Measurements from ENCODE around the gene TM4SF1.

TM4SF1 gene
- 0 to 0.19 (median 0.09) reads per million in 3 donors for total RNA-seq

- DNase-seq = no peak
- Histone ChIP-seq H3K27ac (ENCODE audit: insufficient read depth, low read length, poor library complexity, severe bottlenecking) (no peak within 1 kb of the TSS), H3K9me3 (ENCODE audit: control insufficient read depth, low read length) (no peaks in the 10 kb centered on the region), H3K36me3 (ENCODE audit: control insufficient read depth, insufficient read depth, low read length) (no peaks in the 10 kb centered on the region), H3K27me3 (replicated peaks; ENCODE audit: control insufficient read depth, insufficient read depth, low read length, poor library complexity, severe bottlenecking) (no peaks in the 10 kb centered on the region), H3K4me3 (ENCODE audit: insufficient read depth, low read depth, low read length, poor library complexity, severe bottlenecking) (no peak within 1 kb of the TSS), H3K4me1 (ENCODE audit: control insufficient read depth, insufficient read depth, low read length, poor library complexity, severe bottlenecking) (no peaks in the 10 kb centered on the region)
These were observed at the start of gene TM4SF1 for GRCh38 chr3:149377408-149378364. TM4SF1 (minus strand) TSS chr3:149377649; CDS start chr3:149377547, 102 bp downstream.

GRCh38 chr3:149426325-149426724, 48.9 kb upstream of the TM4SF1 start:
- Histone ChIP-seq H3K4me1 (ENCODE audit: control insufficient read depth, insufficient read depth, low read length, poor library complexity, severe bottlenecking) (no peaks in the 10 kb centered on the region), H3K9me3 (ENCODE audit: control insufficient read depth, low read length) (no peaks in the 10 kb centered on the region), H3K36me3 (ENCODE audit: control insufficient read depth, insufficient read depth, low read length) (no peaks in the 10 kb centered on the region), H3K4me3 (ENCODE audit: insufficient read depth, low read depth, low read length, poor library complexity, severe bottlenecking) (no peak overlapping the region), H3K27me3 (replicated peaks; ENCODE audit: control insufficient read depth, insufficient read depth, low read length, poor library complexity, severe bottlenecking) (no peaks in the 10 kb centered on the region), H3K27ac (ENCODE audit: insufficient read depth, low read length, poor library complexity, severe bottlenecking) (no peak overlapping the region)
- DNase-seq = no peak

GRCh38 chr3:149424918-149425317, 47.5 kb upstream of the TM4SF1 start:
- no peaks in the 10 kb centered on the region for H3K36me3 ChIP-seq (ENCODE audit: control insufficient read depth, insufficient read depth, low read length)
- no peak overlapping the region for H3K4me3 ChIP-seq (ENCODE audit: insufficient read depth, low read depth, low read length, poor library complexity, severe bottlenecking)
- H3K27ac ChIP-seq (ENCODE audit: insufficient read depth, low read length, poor library complexity, severe bottlenecking) = no peak overlapping the region
- no peak for DNase-seq
- H3K27me3 ChIP-seq (replicated peaks; ENCODE audit: control insufficient read depth, insufficient read depth, low read length, poor library complexity, severe bottlenecking) = no peaks in the 10 kb centered on the region
- H3K4me1 ChIP-seq (ENCODE audit: control insufficient read depth, insufficient read depth, low read length, poor library complexity, severe bottlenecking) = no peaks in the 10 kb centered on the region
- H3K9me3 ChIP-seq (ENCODE audit: control insufficient read depth, low read length) = no peaks in the 10 kb centered on the region

- H3K36me3 ChIP-seq (ENCODE audit: control insufficient read depth, insufficient read depth, low read length) = no peaks in the 10 kb centered on the region
- H3K9me3 ChIP-seq (ENCODE audit: control insufficient read depth, low read length) = no peaks in the 10 kb centered on the region
- no peaks in the 10 kb centered on the region for H3K27me3 ChIP-seq (replicated peaks; ENCODE audit: control insufficient read depth, insufficient read depth, low read length, poor library complexity, severe bottlenecking)
- H3K27ac ChIP-seq (ENCODE audit: insufficient read depth, low read length, poor library complexity, severe bottlenecking) = no peak overlapping the region
- H3K4me1 ChIP-seq (ENCODE audit: control insufficient read depth, insufficient read depth, low read length, poor library complexity, severe bottlenecking) = no peaks in the 10 kb centered on the region
- H3K4me3 ChIP-seq (ENCODE audit: insufficient read depth, low read depth, low read length, poor library complexity, severe bottlenecking) = no peak overlapping the region
- DNase-seq = no peak
These were observed 44.3 kb upstream of the TM4SF1 start for GRCh38 chr3:149421764-149422163.

GRCh38 chr3:149419816-149420215, 42.4 kb upstream of the TM4SF1 start:
- Histone ChIP-seq H3K4me1 (ENCODE audit: control insufficient read depth, insufficient read depth, low read length, poor library complexity, severe bottlenecking) (no peaks in the 10 kb centered on the region), H3K9me3 (ENCODE audit: control insufficient read depth, low read length) (no peaks in the 10 kb centered on the region), H3K27ac (ENCODE audit: insufficient read depth, low read length, poor library complexity, severe bottlenecking) (no peak overlapping the region), H3K4me3 (ENCODE audit: insufficient read depth, low read depth, low read length, poor library complexity, severe bottlenecking) (no peak overlapping the region), H3K27me3 (replicated peaks; ENCODE audit: control insufficient read depth, insufficient read depth, low read length, poor library complexity, severe bottlenecking) (no peaks in the 10 kb centered on the region), H3K36me3 (ENCODE audit: control insufficient read depth, insufficient read depth, low read length) (no peaks in the 10 kb centered on the region)
- DNase-seq = no peak

- Histone ChIP-seq H3K36me3 (ENCODE audit: control insufficient read depth, insufficient read depth, low read length) (no peaks in the 10 kb centered on the region), H3K4me1 (ENCODE audit: control insufficient read depth, insufficient read depth, low read length, poor library complexity, severe bottlenecking) (no peaks in the 10 kb centered on the region), H3K27me3 (replicated peaks; ENCODE audit: control insufficient read depth, insufficient read depth, low read length, poor library complexity, severe bottlenecking) (no peaks in the 10 kb centered on the region), H3K27ac (ENCODE audit: insufficient read depth, low read length, poor library complexity, severe bottlenecking) (no peak overlapping the region), H3K4me3 (ENCODE audit: insufficient read depth, low read depth, low read length, poor library complexity, severe bottlenecking) (no peak overlapping the region), H3K9me3 (ENCODE audit: control insufficient read depth, low read length) (no peaks in the 10 kb centered on the region)
- no peak for DNase-seq
These were observed 40.3 kb upstream of the TM4SF1 start for GRCh38 chr3:149417727-149418126.

- Histone ChIP-seq H3K4me3 (ENCODE audit: insufficient read depth, low read depth, low read length, poor library complexity, severe bottlenecking) (no peak overlapping the region), H3K4me1 (ENCODE audit: control insufficient read depth, insufficient read depth, low read length, poor library complexity, severe bottlenecking) (no peaks in the 10 kb centered on the region), H3K9me3 (ENCODE audit: control insufficient read depth, low read length) (no peaks in the 10 kb centered on the region), H3K27ac (ENCODE audit: insufficient read depth, low read length, poor library complexity, severe bottlenecking) (no peak overlapping the region), H3K36me3 (ENCODE audit: control insufficient read depth, insufficient read depth, low read length) (no peaks in the 10 kb centered on the region), H3K27me3 (replicated peaks; ENCODE audit: control insufficient read depth, insufficient read depth, low read length, poor library complexity, severe bottlenecking) (no peaks in the 10 kb centered on the region)
- DNase-seq = no peak
These were observed 39.7 kb upstream of the TM4SF1 start for GRCh38 chr3:149417174-149417573.

- H3K27ac ChIP-seq (ENCODE audit: insufficient read depth, low read length, poor library complexity, severe bottlenecking) = no peak overlapping the region
- H3K9me3 ChIP-seq (ENCODE audit: control insufficient read depth, low read length) = no peaks in the 10 kb centered on the region
- DNase-seq = no peak
- H3K27me3 ChIP-seq (replicated peaks; ENCODE audit: control insufficient read depth, insufficient read depth, low read length, poor library complexity, severe bottlenecking) = no peaks in the 10 kb centered on the region
- no peak overlapping the region for H3K4me3 ChIP-seq (ENCODE audit: insufficient read depth, low read depth, low read length, poor library complexity, severe bottlenecking)
- H3K4me1 ChIP-seq (ENCODE audit: control insufficient read depth, insufficient read depth, low read length, poor library complexity, severe bottlenecking) = no peaks in the 10 kb centered on the region
- no peaks in the 10 kb centered on the region for H3K36me3 ChIP-seq (ENCODE audit: control insufficient read depth, insufficient read depth, low read length)
These were observed 38.0 kb upstream of the TM4SF1 start for GRCh38 chr3:149415484-149415883.

GRCh38 chr3:149414557-149415231, 37.2 kb upstream of the TM4SF1 start:
- no peaks in the 10 kb centered on the region for H3K4me1 ChIP-seq (ENCODE audit: control insufficient read depth, insufficient read depth, low read length, poor library complexity, severe bottlenecking)
- H3K27me3 ChIP-seq (replicated peaks; ENCODE audit: control insufficient read depth, insufficient read depth, low read length, poor library complexity, severe bottlenecking) = no peaks in the 10 kb centered on the region
- no peak overlapping the region for H3K4me3 ChIP-seq (ENCODE audit: insufficient read depth, low read depth, low read length, poor library complexity, severe bottlenecking)
- no peak overlapping the region for H3K27ac ChIP-seq (ENCODE audit: insufficient read depth, low read length, poor library complexity, severe bottlenecking)
- no peaks in the 10 kb centered on the region for H3K36me3 ChIP-seq (ENCODE audit: control insufficient read depth, insufficient read depth, low read length)
- no peaks in the 10 kb centered on the region for H3K9me3 ChIP-seq (ENCODE audit: control insufficient read depth, low read length)
- no peak for DNase-seq

GRCh38 chr3:149411583-149411982, 34.1 kb upstream of the TM4SF1 start:
- H3K4me3 ChIP-seq (ENCODE audit: insufficient read depth, low read depth, low read length, poor library complexity, severe bottlenecking) = no peak overlapping the region
- H3K36me3 ChIP-seq (ENCODE audit: control insufficient read depth, insufficient read depth, low read length) = no peaks in the 10 kb centered on the region
- H3K27ac ChIP-seq (ENCODE audit: insufficient read depth, low read length, poor library complexity, severe bottlenecking) = no peak overlapping the region
- no peaks in the 10 kb centered on the region for H3K4me1 ChIP-seq (ENCODE audit: control insufficient read depth, insufficient read depth, low read length, poor library complexity, severe bottlenecking)
- no peak for DNase-seq
- no peaks in the 10 kb centered on the region for H3K27me3 ChIP-seq (replicated peaks; ENCODE audit: control insufficient read depth, insufficient read depth, low read length, poor library complexity, severe bottlenecking)
- no peaks in the 10 kb centered on the region for H3K9me3 ChIP-seq (ENCODE audit: control insufficient read depth, low read length)

All from effector memory CD4-positive, alpha-beta T cell (primary cell).